Calu3 (cell line): ENCODE results near the gene FARP1. TPM values are rescaled to one million over a fixed set of nuclear protein-coding genes. Genes with fewer than 3 reads are reported as not detected.

Source experiments
- BruUV-seq: library from RNA; stranded (reverse); fragments of 400-500 nt; replicated peaks from 2 replicates; lab custom pipeline; 2021; lab: Mats Ljungman, UMichigan
- CTCF ChIA-PET: fragments of 300-600 bp; sonication (Branson Sonifier 250); formaldehyde crosslinking; loops from one replicate; lab custom pipeline; 2022; ENCODE audit warnings: antibody characterized with exemption; lab: Charles Lee
- DNase-seq: peaks from one replicate; pipeline ENCODE4 v3.0.0; 2022
- H3K27ac Mint-ChIP-seq: one replicate; pipeline ENCODE4 v1.8.0; 2022; ENCODE audit warnings: mixed read lengths; ENCODE audit not compliant: unreplicated experiment
- H3K27me3 Mint-ChIP-seq: one replicate; pipeline ENCODE4 v1.8.0; 2022; ENCODE audit warnings: mixed read lengths; ENCODE audit not compliant: unreplicated experiment
- H3K36me3 Mint-ChIP-seq: one replicate; pipeline ENCODE4 v1.8.0; 2022; ENCODE audit warnings: mild to moderate bottlenecking, moderate library complexity, mixed read lengths; ENCODE audit not compliant: insufficient read depth, unreplicated experiment
- H3K4me1 Mint-ChIP-seq: one replicate; pipeline ENCODE4 v1.8.0; 2022; ENCODE audit warnings: mild to moderate bottlenecking, low read depth, mixed read lengths; ENCODE audit not compliant: unreplicated experiment
- H3K4me3 Mint-ChIP-seq: one replicate; pipeline ENCODE4 v1.8.0; 2022; ENCODE audit warnings: mild to moderate bottlenecking, low read depth, moderate library complexity, mixed read lengths; ENCODE audit not compliant: unreplicated experiment
- H3K9me3 Mint-ChIP-seq: one replicate; pipeline ENCODE4 v1.8.0; 2022; ENCODE audit warnings: low read depth, mixed read lengths; ENCODE audit not compliant: unreplicated experiment
- CTCF ChIP-seq: fragments of 200-600 bp; IDR thresholded peaks from one replicate; pipeline ENCODE4 v1.8.0; 2022; ENCODE audit warnings: antibody characterized with exemption; ENCODE audit not compliant: unreplicated experiment
- intact Hi-C: fragments of 100-400 bp; cut with micrococcal nuclease; formaldehyde crosslinking; loops from one replicate; pipeline ENCODE4 v1.10.0; 2022; ENCODE audit not compliant: unreplicated experiment
- total RNA-seq: library from RNA; stranded (reverse); gene quantifications from 2 replicates; pipeline ENCODE4 v1.2.3, GENCODE V29; 2022

The FARP1 gene
- total RNA-seq, 1 experiment from 2014 or later: 47.0 TPM

- H3K36me3 Mint-ChIP-seq: no peaks in the 10 kb centered on the region
- BruUV-seq: no TSS peak
- intact Hi-C loops: no loop called here
- H3K9me3 Mint-ChIP-seq: no peaks in the 10 kb centered on the region
- no peak overlapping the region for H3K27ac Mint-ChIP-seq
- peaks cover 7% of the 10 kb centered on the region for H3K4me1 Mint-ChIP-seq
- no peak for DNase-seq
- CTCF ChIA-PET: no interaction called here
- no peak overlapping the region for H3K4me3 Mint-ChIP-seq
- H3K27me3 Mint-ChIP-seq: no peaks in the 10 kb centered on the region
- TF ChIP-seq CTCF: no peak
These were observed 48.1 kb downstream of the FARP1 start for GRCh38 chr13:98190889-98191444.

DNA sequence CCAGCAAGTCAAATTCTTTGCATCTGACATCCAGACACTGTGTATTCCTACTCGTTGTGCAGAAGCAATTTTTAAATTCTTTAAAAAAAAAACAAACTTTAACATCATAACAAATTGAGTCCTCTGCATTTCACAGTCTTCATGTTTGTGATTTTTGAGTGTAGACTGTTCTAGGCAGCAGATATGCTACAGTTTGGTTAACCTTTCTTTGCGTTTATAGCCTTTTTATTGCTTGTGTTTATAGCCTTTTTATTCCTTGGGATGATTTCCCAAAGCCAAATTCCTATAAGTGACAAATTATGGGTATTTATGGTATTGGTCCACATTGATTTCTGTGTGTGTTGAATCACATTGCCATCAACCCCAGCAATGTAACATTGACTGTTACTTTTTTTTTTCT, 49.1 kb downstream of the FARP1 start:
- intact Hi-C loops: no loop called here
- H3K4me1 Mint-ChIP-seq: peaks cover 6% of the 10 kb centered on the region
- CTCF ChIA-PET: no interaction called here
- no peak for TF ChIP-seq CTCF
- no peaks in the 10 kb centered on the region for H3K27me3 Mint-ChIP-seq
- DNase-seq: no peak
- no peak overlapping the region for H3K27ac Mint-ChIP-seq
- H3K36me3 Mint-ChIP-seq: no peaks in the 10 kb centered on the region
- H3K4me3 Mint-ChIP-seq: no peak overlapping the region
- BruUV-seq: no TSS peak
- H3K9me3 Mint-ChIP-seq: no peaks in the 10 kb centered on the region

- Mint-ChIP-seq H3K27ac (no peak overlapping the region), H3K27me3 (no peaks in the 10 kb centered on the region), H3K9me3 (no peaks in the 10 kb centered on the region), H3K4me1 (no peaks in the 10 kb centered on the region), H3K36me3 (no peaks in the 10 kb centered on the region), H3K4me3 (no peak overlapping the region)
- no peak for TF ChIP-seq CTCF
- no peak for DNase-seq
- no TSS peak for BruUV-seq
- CTCF ChIA-PET: no interaction called here
- intact Hi-C loops: no loop called here
These were observed 52.3 kb downstream of the FARP1 start for GRCh38 chr13:98195054-98195791.

DNA sequence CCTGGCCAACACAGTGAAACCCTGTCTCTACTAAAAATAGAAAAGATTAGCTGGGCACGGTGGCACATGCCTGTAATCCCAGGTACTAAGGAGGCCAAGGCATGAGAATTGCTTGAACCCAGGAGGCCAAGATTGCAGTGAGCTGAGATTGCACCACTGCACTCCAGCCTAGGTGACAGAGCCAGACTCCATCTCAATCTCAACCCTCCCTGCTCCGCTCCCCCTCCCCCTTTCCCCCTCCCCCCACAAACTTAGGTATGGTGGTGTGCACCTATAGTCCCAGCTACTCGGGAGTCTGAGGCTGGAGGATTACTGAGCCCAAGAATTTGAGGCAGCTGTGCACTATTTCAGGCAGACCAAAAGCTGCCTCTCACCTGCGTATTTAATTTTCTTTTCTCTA, 55.8 kb downstream of the FARP1 start:
- BruUV-seq: no TSS peak
- TF ChIP-seq CTCF: no peak
- Mint-ChIP-seq H3K36me3 (no peaks in the 10 kb centered on the region), H3K27ac (no peak overlapping the region), H3K4me3 (no peak overlapping the region), H3K4me1 (no peaks in the 10 kb centered on the region), H3K9me3 (no peaks in the 10 kb centered on the region), H3K27me3 (no peaks in the 10 kb centered on the region)
- no peak for DNase-seq
- intact Hi-C loops: no loop called here
- CTCF ChIA-PET: no interaction called here
